GM12874 (cell line): Measurements from ENCODE around the gene PCDH9.

Source experiments
- CTCF ChIP-seq: IDR thresholded peaks from 2 replicates; pipeline ENCODE4 v1.5.1; 2011; ENCODE audit warnings: low read depth, mild to moderate bottlenecking, control low read depth, low read length, moderate library complexity; ENCODE audit not compliant: insufficient read depth

Gene PCDH9

GRCh38 chr13:66312312-66313087, 917.6 kb downstream of the PCDH9 start:
- TF ChIP-seq CTCF, result no peak

- no peak for TF ChIP-seq CTCF
Measured at GRCh38 chr13:66305961-66306617, 924.0 kb downstream of the PCDH9 start.

GRCh38 chr13:66301482-66301881, 928.7 kb downstream of the PCDH9 start:
- no peak for TF ChIP-seq CTCF

GRCh38 chr13:66301006-66301405, 929.1 kb downstream of the PCDH9 start:
- no peak for TF ChIP-seq CTCF

GRCh38 chr13:66296875-66297274, 933.3 kb downstream of the PCDH9 start:
- no peak for TF ChIP-seq CTCF

- no peak for TF ChIP-seq CTCF
Measured at GRCh38 chr13:66296328-66296727, 933.8 kb downstream of the PCDH9 start.

GRCh38 chr13:66275416-66275815, 954.7 kb downstream of the PCDH9 start:
- TF ChIP-seq CTCF, result no peak
